ENCODE measurements around the gene FGFBP1. TPM values are rescaled to one million over a fixed set of nuclear protein-coding genes. Genes with fewer than 3 reads are reported as not detected.

The FGFBP1 gene
- total RNA-seq, 4 donors from 2014 or later = 42.3 to 141 (median 78.5) TPM

- WGBS, 2 donors = 82 to 93% methylated on average over 2 of the region's 2 CpGs
- TF ChIP-seq POLR2A (IDR thresholded peaks at IDR 0.05) (no peak), CTCF (IDR thresholded peaks at IDR 0.05) (no peak)
- no peak for DNase-seq (ENCODE audit: low spot score in 2 of 2)
- no peak overlapping the region for H3K4me3 ChIP-seq (ENCODE audit: low read depth, poor library complexity, severe bottlenecking)
- intact Hi-C loops (cut with DNase I; ENCODE audit: low total_unique reads) = no loop called here
Observed at GRCh38 chr4:15914736-15915135, 23.8 kb downstream of the FGFBP1 start.

DNA sequence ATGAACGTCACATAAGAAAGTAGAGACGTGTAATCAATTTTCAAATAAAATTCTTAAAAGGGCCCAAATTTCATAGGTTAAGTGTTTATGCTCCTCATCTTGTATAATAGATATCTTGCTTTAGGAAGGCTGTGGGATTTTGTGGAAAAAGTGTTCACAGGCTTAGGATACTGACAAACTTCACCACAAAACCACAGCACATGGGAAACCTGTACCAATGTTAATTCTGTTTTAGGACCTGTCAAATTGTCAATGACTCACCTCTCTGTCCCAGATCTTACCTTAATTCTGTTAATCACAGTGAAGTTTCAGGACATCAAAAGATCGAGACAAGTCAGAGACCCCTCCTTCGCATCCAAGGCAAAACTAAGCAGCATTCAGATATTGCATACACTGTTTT lies 24.2 kb downstream of the FGFBP1 start:
- H3K4me3 ChIP-seq (ENCODE audit: low read depth, poor library complexity, severe bottlenecking) = no peak overlapping the region
- no peak for TF ChIP-seq CTCF (IDR thresholded peaks at IDR 0.05)
- TF ChIP-seq POLR2A (IDR thresholded peaks at IDR 0.05) = no peak
- DNase-seq (ENCODE audit: low spot score in 2 of 2) = no peak
- intact Hi-C loops (cut with DNase I; ENCODE audit: low total_unique reads) = no loop called here
- 85 to 91% methylated on average over 4 of the region's 4 CpGs for WGBS, 2 donors

GRCh38 chr4:15913631-15913970 lies 24.9 kb downstream of the FGFBP1 start:
- TF ChIP-seq POLR2A (IDR thresholded peaks at IDR 0.05) (no peak), CTCF (IDR thresholded peaks at IDR 0.05) (no peak)
- H3K4me3 ChIP-seq (ENCODE audit: low read depth, poor library complexity, severe bottlenecking) = no peak overlapping the region
- WGBS, 2 donors = 31 to 49% methylated on average over 2 of the region's 2 CpGs
- intact Hi-C loops (cut with DNase I; ENCODE audit: low total_unique reads) = no loop called here
- DNase-seq (ENCODE audit: low spot score in 2 of 2) = no peak

- TF ChIP-seq POLR2A (IDR thresholded peaks at IDR 0.05) (no peak), CTCF (IDR thresholded peaks at IDR 0.05) (no peak)
- 63 to 70% methylated on average over 8 of the region's 8 CpGs for WGBS, 2 donors
- intact Hi-C loops (cut with DNase I; ENCODE audit: low total_unique reads) = no loop called here
- no peak overlapping the region for H3K4me3 ChIP-seq (ENCODE audit: low read depth, poor library complexity, severe bottlenecking)
- no peak for DNase-seq (ENCODE audit: low spot score in 2 of 2)
Observed at GRCh38 chr4:15912961-15913630, 25.4 kb downstream of the FGFBP1 start.

GRCh38 chr4:15912236-15912635 lies 26.3 kb downstream of the FGFBP1 start:
- peak in 1 of 2 donors; percentile 70 for DNase-seq (ENCODE audit: low spot score in 2 of 2)
- TF ChIP-seq CTCF (IDR thresholded peaks at IDR 0.05) = no peak
- no peak for TF ChIP-seq POLR2A (IDR thresholded peaks at IDR 0.05)
- intact Hi-C loops (cut with DNase I; ENCODE audit: low total_unique reads) = no loop called here
- no peak overlapping the region for H3K4me3 ChIP-seq (ENCODE audit: low read depth, poor library complexity, severe bottlenecking)
- WGBS, 2 donors = 42 to 57% methylated on average over 7 of the region's 7 CpGs

All from lower leg skin (tissue), 4 donors.